Panc1 (cell line): ENCODE measurements around the gene NCAPD2. TPM values are rescaled to one million over a fixed set of nuclear protein-coding genes. Genes with fewer than 3 reads are reported as not detected.

ENCODE experiments used
- ATAC-seq: fragments of 200-7000 bp; cut with Tn5 transposase; 2 replicates; pipeline ENCODE4 v1.9.1; 2020; ENCODE audit warnings: mild to moderate bottlenecking, moderate library complexity
- BruUV-seq: library from RNA; stranded (reverse); fragments of 400-500 nt; replicated peaks from 2 replicates; lab custom pipeline; 2021; lab: Mats Ljungman, UMichigan
- CTCF ChIA-PET: fragments of 300-600 bp; sonication (Branson Sonifier 250); formaldehyde crosslinking; loops from one replicate; lab custom pipeline; 2022; ENCODE audit warnings: antibody characterized with exemption; lab: Charles Lee
- POLR2A ChIA-PET: fragments of 300-600 bp; sonication (Branson Sonifier 250); formaldehyde crosslinking; loops from one replicate; lab custom pipeline; 2022; ENCODE audit warnings: antibody characterized with exemption; lab: Charles Lee
- DNase-seq: peaks from one replicate; pipeline ENCODE4 v3.0.0-alpha.2; 2010; ENCODE audit warnings: low read depth, low spot score
- H3K27ac ChIP-seq: 2 replicates; pipeline ENCODE4 v1.5.1; 2011; ENCODE audit warnings: mild to moderate bottlenecking, low read length, inconsistent platforms
- H3K27me3 ChIP-seq: fragments of 200-500 bp; sonication (Bioruptor generic); 2 replicates; pipeline ENCODE4 v1.6.0; 2014; ENCODE audit warnings: low read length, inconsistent platforms; ENCODE audit not compliant: control insufficient read depth, insufficient read depth
- H3K36me3 ChIP-seq: fragments of 200-500 bp; sonication (Bioruptor generic); 2 replicates; pipeline ENCODE4 v1.5.1; 2014; ENCODE audit warnings: inconsistent platforms, mild to moderate bottlenecking, low read length, moderate library complexity; ENCODE audit not compliant: control insufficient read depth, insufficient read depth
- H3K4me1 ChIP-seq: 2 replicates; pipeline ENCODE4 v1.5.1; 2011; ENCODE audit warnings: inconsistent platforms, mild to moderate bottlenecking, low read length, moderate library complexity; ENCODE audit not compliant: control insufficient read depth, insufficient read depth
- H3K4me3 ChIP-seq, 2 experiments: 2 replicates each; pipeline ENCODE4 v1.5.1; 2011 to 2012; ENCODE audit warnings: low read depth in 2 of 2, low read length in 2 of 2, mild to moderate bottlenecking in 2 of 2, inconsistent platforms in 1 of 2, moderate library complexity in 1 of 2
- H3K9me3 ChIP-seq: fragments of 200-500 bp; sonication (Bioruptor generic); 2 replicates; pipeline ENCODE4 v1.5.1; 2014; ENCODE audit warnings: low read depth, mild to moderate bottlenecking, inconsistent platforms, low read length, moderate library complexity; ENCODE audit not compliant: control insufficient read depth, insufficient read depth
- POLR2AphosphoS5 ChIP-seq: IDR thresholded peaks from 2 replicates; pipeline ENCODE4 v1.6.1; 2012; ENCODE audit warnings: mild to moderate bottlenecking, low read depth, low read length, moderate library complexity
- SIN3A ChIP-seq: IDR thresholded peaks from 2 replicates; pipeline ENCODE4 v1.6.1; 2012; ENCODE audit warnings: low read depth, mild to moderate bottlenecking, low read length, moderate library complexity, borderline replicate concordance; ENCODE audit not compliant: insufficient read depth
- TCF7L2 ChIP-seq: IDR thresholded peaks from 2 replicates; pipeline ENCODE4 v1.6.1; 2011; ENCODE audit warnings: mild to moderate bottlenecking, low read depth, low read length, inconsistent platforms
- in situ Hi-C: cut with HindIII; loops from 2 replicates; pipeline ENCODE4 v1.10.0; 2016; ENCODE audit warnings: low sequenced_read_pairs, low pct_unique_long_range_greater_than_20kb
- intact Hi-C: fragments of 100-400 bp; cut with micrococcal nuclease; formaldehyde crosslinking; loops from one replicate; pipeline ENCODE4 v1.10.0; 2022; ENCODE audit not compliant: unreplicated experiment
- total RNA-seq: library from RNA; stranded (reverse); gene quantifications from one replicate; pipeline ENCODE4 v1.2.1, GENCODE V29; 2021; ENCODE audit not compliant: unreplicated experiment
- TF ChIP-seq, protein P1 (sequence below): fragments of 450-650 bp; IDR thresholded peaks from 2 replicates; pipeline ENCODE4 v1.5.1; 2017; ENCODE audit warnings: mild to moderate bottlenecking
- TF ChIP-seq, protein P2 (sequence below), 2 experiments: IDR thresholded peaks; 2 replicates each; pipeline ENCODE4 v1.6.1; 2011 to 2012; ENCODE audit warnings: low read depth in 2 of 2, control low read depth in 1 of 2, low read length in 1 of 2, mild to moderate bottlenecking in 1 of 2, moderate library complexity in 1 of 2; ENCODE audit not compliant: insufficient read depth in 1 of 2

NCAPD2 gene
- total RNA-seq, 1 experiment from 2014 or later, result 80.3 TPM

DNA sequence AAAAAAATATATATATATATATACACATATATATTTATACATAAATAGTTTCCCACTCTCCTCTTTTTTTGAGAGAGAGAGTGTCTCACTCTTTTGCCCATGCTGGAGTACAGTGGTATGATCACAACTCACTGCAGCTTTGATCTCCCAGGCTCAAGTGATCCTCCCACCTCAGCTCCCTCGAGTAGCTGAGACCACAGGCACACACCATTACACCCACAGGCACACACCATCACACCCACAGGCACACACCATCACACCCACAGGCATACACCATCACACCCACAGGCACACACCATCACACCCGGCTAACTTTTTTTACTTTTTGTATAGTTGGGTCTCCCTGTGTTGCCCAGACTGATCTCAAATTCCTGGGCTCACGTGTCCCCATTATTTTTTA lies 26.3 kb downstream of the NCAPD2 start:
- Histone ChIP-seq H3K36me3 (peaks cover 28% of the 10 kb centered on the region), H3K27me3 (no peaks in the 10 kb centered on the region), H3K4me3 (no peak overlapping the region), H3K27ac (no peak overlapping the region), H3K4me1 (no peaks in the 10 kb centered on the region), H3K9me3 (no peaks in the 10 kb centered on the region)
- no TSS peak for BruUV-seq
- ChIA-PET POLR2A (interaction anchor here (0.6 kb wide), 1 partner anchor 23 kb away, joined by 5 read pairs; no protein-coding TSS in a partner anchor), CTCF (interaction anchor here (0.7 kb wide), 1 partner anchor 18 kb away, joined by 3 read pairs; no protein-coding TSS in a partner anchor)
- ATAC-seq (no peak), DNase-seq (no peak)
- TF ChIP-seq, protein P1, sequence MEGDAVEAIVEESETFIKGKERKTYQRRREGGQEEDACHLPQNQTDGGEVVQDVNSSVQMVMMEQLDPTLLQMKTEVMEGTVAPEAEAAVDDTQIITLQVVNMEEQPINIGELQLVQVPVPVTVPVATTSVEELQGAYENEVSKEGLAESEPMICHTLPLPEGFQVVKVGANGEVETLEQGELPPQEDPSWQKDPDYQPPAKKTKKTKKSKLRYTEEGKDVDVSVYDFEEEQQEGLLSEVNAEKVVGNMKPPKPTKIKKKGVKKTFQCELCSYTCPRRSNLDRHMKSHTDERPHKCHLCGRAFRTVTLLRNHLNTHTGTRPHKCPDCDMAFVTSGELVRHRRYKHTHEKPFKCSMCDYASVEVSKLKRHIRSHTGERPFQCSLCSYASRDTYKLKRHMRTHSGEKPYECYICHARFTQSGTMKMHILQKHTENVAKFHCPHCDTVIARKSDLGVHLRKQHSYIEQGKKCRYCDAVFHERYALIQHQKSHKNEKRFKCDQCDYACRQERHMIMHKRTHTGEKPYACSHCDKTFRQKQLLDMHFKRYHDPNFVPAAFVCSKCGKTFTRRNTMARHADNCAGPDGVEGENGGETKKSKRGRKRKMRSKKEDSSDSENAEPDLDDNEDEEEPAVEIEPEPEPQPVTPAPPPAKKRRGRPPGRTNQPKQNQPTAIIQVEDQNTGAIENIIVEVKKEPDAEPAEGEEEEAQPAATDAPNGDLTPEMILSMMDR, result no peak
- TF ChIP-seq POLR2AphosphoS5, result no peak
- TF ChIP-seq TCF7L2, result no peak
- no peak for TF ChIP-seq SIN3A
- intact Hi-C loops (no loop called here), in situ Hi-C loops (no loop called here)

DNA sequence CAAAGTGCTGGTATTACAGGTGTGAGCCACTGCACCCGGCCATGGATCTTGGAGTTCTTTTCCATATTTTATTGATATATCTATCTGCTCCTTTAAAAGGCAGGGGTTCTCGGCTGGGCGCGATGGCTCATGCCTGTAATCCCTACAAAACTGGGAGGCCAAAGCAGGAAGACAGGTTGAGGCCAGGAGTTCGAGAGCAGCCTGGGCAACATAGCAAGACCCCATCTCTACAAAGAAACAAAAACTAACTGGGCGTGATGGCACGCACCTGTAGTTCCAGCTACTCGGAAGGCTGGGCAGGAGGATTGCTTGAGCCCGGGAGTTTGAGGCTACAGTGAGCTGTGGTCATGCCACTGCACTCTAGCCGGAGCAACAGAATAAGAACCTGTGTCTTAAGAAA lies 28.3 kb downstream of the NCAPD2 start:
- no peaks in the 10 kb centered on the region for H3K9me3 ChIP-seq
- H3K27me3 ChIP-seq, result no peaks in the 10 kb centered on the region
- in situ Hi-C loops (no loop called here), intact Hi-C loops (no loop called here)
- H3K36me3 ChIP-seq, result peaks cover 27% of the 10 kb centered on the region
- TF ChIP-seq, protein P1, result no peak
- TF ChIP-seq POLR2AphosphoS5 (no peak), SIN3A (no peak)
- TF ChIP-seq, protein P2, sequence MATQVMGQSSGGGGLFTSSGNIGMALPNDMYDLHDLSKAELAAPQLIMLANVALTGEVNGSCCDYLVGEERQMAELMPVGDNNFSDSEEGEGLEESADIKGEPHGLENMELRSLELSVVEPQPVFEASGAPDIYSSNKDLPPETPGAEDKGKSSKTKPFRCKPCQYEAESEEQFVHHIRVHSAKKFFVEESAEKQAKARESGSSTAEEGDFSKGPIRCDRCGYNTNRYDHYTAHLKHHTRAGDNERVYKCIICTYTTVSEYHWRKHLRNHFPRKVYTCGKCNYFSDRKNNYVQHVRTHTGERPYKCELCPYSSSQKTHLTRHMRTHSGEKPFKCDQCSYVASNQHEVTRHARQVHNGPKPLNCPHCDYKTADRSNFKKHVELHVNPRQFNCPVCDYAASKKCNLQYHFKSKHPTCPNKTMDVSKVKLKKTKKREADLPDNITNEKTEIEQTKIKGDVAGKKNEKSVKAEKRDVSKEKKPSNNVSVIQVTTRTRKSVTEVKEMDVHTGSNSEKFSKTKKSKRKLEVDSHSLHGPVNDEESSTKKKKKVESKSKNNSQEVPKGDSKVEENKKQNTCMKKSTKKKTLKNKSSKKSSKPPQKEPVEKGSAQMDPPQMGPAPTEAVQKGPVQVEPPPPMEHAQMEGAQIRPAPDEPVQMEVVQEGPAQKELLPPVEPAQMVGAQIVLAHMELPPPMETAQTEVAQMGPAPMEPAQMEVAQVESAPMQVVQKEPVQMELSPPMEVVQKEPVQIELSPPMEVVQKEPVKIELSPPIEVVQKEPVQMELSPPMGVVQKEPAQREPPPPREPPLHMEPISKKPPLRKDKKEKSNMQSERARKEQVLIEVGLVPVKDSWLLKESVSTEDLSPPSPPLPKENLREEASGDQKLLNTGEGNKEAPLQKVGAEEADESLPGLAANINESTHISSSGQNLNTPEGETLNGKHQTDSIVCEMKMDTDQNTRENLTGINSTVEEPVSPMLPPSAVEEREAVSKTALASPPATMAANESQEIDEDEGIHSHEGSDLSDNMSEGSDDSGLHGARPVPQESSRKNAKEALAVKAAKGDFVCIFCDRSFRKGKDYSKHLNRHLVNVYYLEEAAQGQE (IDR thresholded peaks at IDR 0.05; ENCODE audit: insufficient read depth in 1 of 2, low read depth in 2 of 2, low read length in 1 of 2), result no peak
- no peaks in the 10 kb centered on the region for H3K4me1 ChIP-seq
- CTCF ChIA-PET, result no interaction called here
- no peak for DNase-seq
- no peak for ATAC-seq
- no peak overlapping the region for H3K27ac ChIP-seq
- no peak overlapping the region for H3K4me3 ChIP-seq
- no TSS peak for BruUV-seq
- POLR2A ChIA-PET, result no interaction called here
